NCI-H510A (cell line): ENCODE results near the gene SOX10.

Source experiments
- DNase-seq: peaks from one replicate; lab custom pipeline; 2025; lab: John Stamatoyannopoulos, UW

SOX10 gene

GRCh38 chr22:38016182-38017151 is 32.1 kb upstream of the SOX10 start:
- no peak for DNase-seq

GRCh38 chr22:38014083-38014482 is 29.7 kb upstream of the SOX10 start:
- DNase-seq: no peak

GRCh38 chr22:38012604-38013072 is 28.3 kb upstream of the SOX10 start:
- DNase-seq: no peak

- DNase-seq: no peak
Measured at GRCh38 chr22:38009000-38009806, 24.8 kb upstream of the SOX10 start.

DNA sequence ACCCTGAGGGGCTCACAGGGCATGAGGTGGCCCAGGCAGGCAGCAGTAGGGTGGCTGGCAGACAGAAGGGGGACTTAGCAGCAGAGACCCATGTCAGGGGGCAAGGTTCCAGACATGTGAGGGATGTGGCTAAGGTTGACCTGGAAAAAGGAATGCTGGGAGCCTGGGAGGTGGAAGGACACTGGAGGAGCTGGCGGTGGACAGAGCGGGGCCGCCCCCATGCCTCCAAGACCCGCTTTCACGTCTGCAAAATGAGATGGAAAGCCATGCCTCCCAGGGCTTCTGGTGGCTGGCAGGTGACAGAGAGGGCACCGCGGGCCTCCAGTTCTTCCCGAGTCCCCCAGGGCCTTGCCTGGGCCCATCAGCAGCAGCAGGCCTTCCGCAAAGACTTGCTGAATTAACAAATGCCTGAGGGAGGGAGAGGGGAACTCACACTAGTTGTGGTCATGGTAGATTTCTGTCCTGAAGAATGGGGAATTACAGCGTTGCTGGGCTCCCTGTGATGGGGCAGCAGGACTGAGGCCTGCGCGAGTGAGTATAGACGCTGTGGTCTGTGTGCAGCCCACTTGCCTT is 23.1 kb upstream of the SOX10 start:
- no peak for DNase-seq

- DNase-seq: no peak
Measured at GRCh38 chr22:38006906-38007305, 22.6 kb upstream of the SOX10 start.

- no peak for DNase-seq
Measured at GRCh38 chr22:38005943-38006342, 21.6 kb upstream of the SOX10 start.

DNA sequence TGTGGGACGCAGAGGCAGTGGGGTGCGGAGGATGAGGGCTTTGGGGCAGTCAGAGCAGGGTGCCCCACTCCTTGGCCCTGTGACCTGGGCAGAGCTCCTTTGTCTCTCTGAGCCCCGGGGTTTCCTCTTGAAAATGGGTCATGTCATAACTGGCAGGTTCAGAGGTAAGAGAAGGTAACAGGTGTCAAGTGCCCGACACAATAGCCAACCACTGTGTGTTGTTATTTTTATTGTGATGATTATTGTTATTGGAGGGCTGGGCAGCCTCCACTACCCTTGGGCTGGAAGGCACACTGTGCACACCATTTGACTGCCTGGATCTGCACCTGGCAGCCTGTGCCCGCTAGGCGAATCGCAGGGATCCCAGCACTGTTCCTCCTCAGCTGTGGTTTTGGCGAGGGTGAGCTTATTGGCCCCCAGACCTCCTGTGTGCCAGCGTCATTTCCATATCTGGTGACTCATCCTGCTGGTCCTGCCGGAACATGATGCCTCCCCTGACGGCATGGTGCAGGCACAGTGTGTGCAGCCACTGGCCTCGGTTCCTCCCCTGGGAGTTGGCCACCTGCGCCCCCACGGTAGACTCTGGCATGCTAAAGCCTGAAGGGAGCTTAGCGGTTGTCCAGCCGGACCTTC is 15.4 kb upstream of the SOX10 start:
- DNase-seq: no peak

DNA sequence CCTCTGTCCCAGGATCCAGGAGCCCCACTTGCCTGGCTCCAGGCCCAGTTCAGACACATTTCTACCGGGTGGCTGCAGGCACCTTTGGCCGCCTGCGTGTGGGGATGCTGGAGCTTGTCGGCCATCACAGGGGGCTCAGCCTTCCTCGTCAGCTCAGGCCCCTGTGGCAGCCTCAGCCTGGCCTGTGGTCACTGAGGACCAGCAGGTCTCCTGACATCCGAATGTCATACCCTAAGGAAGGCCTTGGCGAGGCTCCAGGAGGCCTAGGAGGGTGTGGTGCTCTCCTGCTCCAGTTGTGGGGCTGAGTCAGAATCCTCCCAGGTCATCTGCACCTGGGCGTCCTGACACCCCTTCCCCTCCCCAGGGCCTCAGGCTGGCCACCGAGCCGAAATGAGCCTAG is 14.9 kb upstream of the SOX10 start:
- DNase-seq: no peak

DNA sequence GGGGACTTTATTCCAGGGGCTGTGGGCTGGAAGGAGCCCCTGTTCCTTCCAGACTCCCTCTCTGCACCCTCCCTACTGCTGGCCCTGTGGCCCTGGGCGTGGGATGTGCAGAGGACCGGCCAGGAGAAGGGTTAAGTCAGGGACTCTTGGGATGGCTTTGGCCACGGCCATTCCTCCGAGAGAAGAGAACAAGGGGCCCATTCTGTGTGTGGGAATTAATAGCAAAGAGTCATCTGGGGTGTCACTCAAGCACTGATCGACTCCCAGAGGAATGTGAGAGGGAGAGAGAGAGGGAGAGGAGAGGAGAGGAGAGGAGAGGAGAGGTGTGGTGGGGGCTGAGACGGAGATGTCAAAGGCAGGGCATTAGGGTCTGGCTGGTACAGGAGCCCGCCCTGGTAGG is 14.2 kb upstream of the SOX10 start:
- no peak for DNase-seq

DNA sequence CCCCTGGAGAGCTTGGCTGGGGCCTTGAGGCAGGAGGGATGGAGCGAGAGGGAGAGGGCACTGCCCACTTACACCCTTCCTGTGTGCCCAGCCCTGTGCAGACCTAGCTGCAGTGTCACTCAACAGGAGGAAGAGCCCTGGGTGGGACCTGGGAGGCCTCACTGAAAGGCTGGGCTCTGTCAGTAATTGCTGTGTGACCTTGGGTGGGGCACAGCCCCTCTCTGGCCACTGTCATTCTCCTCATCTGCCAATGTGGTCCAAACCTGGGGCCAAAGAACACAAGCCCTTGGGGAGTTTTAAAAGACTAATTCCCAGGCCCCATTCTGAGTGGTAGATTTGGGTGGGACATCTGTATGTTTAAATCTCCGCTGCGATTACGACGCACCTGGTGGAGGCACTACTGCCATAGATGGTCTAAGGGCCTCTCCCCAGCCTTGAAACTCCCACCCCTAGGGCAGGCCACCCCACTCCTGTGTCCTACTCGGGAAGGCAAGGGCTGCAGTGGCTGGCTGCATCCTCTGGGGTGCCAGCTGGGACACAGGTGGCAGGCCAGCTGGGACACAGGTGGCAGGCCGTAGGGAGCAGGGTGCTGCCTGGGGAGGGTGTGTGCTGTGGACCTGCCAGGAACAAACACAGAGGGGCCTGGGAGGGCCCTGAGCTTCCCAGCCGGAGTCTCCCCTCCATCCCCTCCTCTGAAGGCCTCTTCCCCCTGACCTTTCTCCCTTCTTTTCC is 12.3 kb upstream of the SOX10 start:
- DNase-seq: no peak

DNA sequence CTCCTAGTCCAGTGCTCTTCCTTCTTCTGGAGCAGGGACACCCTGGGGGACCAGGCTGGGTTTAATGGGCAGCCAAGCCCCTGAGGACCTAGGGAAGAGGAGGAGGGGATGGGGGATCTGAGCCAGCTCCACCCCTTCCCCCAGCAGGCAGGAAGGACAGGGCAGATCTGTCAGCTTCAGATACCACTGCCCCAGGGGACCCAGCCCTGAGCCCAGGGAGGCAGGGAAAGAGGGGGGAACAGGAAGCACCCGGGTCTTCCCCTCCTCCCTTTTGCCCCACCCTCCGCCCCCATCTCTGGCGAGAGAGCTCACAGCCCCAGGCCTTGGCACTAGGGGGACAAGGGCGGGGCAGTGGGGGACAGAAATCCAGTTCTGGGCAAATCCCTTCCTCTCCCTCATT is 11.7 kb upstream of the SOX10 start:
- no peak for DNase-seq

DNA sequence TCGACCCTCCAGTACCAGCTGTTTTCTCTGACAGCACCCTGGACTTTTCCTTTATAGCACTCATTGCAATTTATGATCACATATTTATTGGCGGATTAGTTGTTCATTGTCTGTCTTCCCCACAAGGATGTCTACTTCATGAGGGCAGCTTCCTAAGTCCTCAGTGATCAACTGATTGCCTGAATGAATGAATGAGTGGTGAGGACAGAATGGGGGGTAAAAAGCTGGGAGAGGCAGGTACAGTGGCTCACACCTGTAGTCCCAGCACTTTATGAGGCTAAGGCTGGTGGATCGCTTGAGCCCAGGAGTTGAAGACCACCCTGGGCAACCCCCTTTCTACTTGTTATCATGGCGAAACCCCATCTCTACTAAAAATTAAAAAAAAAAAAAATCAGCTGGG is 11.1 kb upstream of the SOX10 start:
- no peak for DNase-seq

GRCh38 chr22:37994982-37995381 is 10.6 kb upstream of the SOX10 start:
- no peak for DNase-seq

DNA sequence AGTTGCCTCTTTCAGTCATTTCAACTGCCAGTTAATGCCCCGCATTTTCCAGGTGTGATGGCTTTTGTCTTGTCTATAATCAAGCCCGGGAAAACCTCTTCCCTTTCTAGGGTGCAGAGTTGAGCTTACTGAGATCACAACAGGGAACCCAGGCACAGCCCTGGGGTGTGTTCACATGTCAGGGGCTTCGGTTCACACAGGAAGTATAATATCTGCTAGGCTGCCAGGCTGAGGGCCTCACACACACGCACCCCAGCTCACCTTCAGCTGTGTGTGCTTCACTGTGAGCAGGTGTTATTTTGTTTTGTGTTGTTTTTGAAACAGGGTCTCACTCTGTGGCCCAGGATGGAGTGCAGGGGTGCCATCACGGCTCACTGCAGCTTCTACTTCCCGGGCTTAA is 9.7 kb upstream of the SOX10 start:
- no peak for DNase-seq

DNA sequence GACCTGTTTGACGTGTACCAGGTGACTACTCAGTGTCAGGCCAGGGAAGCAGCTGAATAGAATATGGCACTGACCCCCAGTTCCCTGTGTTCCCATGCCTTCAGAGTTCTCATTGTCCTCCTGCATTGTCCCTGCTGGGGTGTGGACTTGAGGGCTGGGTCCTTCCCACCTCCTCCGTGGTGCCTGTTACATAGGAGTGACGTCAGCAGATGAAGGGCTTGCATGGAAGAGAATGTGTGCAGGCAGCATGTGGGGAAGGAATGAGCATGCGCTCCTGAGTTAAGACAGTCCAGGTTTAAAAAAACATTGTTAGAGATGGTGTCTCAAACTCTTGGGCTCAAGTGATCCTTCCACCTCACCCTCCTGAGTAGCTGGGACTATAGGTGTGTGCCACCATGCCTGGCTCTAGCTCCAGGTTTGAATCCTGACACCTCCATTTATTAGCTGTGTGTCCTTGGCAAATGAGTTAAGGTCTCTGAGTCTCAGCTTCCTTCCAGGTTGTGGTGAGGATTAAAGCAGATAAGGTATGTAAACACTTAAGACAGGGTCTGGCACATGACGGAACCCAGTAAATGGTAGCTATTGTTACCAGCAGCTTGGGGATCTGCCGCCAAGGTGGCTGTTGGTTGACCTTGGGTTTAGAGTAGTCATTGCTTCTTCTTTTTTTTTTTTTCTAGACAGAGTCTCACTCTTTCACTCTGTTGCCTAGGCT is 7.5 kb upstream of the SOX10 start:
- DNase-seq: no peak

DNA sequence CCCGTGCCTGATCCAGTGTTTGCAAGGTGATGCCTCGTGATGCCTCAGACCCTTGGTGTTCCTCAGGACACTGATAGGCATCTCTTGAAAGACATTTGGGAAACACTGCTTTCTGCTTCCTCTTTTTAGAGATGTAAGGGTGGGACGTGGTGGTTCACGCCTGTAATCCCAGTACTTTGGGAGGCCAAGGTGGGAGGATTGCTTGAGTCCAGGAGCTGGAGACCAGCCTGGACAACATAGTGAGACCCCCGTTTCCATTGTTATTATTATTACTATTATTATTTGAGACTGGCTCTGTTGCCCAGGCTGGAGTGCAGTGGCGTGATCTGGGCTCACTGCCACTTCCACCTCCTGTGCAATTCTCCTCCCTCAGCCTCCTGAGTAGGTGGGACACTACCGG is 6.5 kb upstream of the SOX10 start:
- DNase-seq: no peak

DNA sequence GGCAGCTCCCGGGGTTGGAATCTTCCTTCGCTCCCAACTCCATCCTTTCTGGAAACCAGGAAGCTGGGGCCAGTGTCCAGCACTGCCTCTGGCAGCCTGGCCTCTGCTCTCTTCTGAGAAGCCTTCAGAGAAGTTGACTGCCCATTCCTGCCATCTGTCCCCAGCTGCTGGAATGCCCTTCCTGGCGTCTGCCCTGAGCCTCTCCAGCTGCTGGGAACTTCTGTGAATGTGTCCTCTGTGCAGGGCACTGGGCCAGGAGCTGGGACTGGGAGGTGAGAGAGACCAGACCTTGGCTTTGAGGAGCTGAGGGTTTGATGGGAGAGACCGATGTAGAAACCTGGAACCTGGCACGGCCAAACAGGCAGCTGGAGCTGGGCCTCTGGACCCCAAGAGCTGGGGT is 5.9 kb upstream of the SOX10 start:
- DNase-seq: no peak

DNA sequence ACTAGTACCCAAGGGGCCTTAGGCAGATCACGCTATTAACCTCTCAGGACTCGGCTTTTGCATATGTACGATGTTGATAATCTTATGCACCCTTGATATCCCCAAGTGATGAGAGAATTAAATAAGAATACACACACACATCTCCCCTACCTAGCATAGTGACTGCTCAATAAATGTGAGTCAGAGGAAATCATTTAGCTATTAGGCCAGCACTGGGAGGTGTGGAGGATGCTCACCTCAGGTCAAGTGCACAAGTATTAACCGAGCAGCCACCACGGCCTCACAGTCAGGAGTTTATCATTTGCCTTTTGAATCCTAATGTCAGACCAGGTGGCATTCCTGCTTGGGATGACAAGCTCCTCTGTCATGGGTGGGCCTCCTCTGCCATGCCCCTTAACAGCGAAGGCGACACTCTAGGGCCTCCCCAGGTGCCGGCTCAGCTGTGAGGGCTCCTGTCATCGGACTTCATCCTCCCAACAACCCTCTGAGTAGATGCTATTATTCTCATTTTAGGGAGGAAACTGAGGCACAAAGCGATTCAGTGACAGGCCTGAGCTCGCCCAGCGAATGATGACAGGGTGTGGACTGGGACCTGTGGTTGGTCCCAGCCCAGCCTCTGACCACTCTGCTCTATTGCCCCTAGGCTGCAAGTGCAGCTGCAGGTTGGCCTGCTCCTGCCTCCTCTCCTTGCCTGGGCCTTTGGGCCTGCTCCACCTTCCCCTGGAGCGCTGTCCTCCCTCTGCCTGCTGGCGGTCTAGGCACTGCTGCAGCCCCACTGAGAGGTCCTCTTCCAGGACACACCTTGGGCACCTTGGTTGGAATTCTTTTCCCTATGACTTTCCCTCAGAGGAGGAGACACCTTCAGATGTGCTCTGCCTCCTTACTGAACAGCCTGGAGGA is 5.0 kb upstream of the SOX10 start:
- no peak for DNase-seq

DNA sequence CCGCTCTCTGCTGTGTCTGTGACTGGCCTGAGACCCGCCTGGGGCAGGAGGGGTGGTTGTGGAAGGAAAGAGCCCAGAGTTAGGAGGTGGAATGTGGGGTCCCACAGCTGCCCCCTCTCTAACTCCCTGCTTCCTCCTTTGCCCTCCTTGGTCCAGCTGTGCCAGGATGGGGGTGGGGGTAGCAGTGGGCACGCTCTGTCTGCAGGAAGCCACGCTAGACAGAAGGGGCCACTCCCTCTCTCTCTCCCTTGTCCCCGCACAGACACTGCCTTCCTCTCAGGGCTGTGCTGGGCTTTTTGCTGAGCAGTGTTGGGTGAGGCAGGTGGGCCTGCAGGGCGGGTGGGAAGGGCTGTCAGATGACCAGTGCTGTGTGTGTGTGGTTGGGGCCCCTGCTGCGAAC is 2.0 kb upstream of the SOX10 start:
- DNase-seq: no peak
